ENCODE results near the gene SULT4A1.

DNA sequence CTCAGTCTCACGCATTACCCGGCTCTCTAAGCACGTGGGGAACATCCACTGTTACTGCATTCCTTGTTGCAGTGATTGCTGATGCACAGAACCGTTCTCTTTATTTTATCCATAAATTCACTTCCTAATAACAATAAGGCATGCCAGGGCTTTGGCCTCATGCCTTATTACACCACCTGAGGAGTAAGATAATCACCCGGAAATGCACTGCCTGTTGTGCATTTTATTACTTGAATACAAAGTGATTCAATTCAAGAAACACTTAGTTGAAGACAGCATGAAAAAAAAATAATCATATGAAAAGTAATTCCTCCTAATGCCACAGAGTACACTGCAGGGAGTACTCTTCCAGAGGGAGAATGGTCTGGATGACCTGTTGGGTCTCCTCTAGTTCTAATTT is 69.4 kb downstream of the SULT4A1 start:
- TF ChIP-seq POLR2A (IDR thresholded peaks at IDR 0.05; ENCODE audit: low read length), result no peak
- no peak for TF ChIP-seq GATA1 (IDR thresholded peaks at IDR 0.05; ENCODE audit: low read depth, low read length)

All from erythroblast (primary cell).